HCT116 (cell line): Measurements from ENCODE around the gene DNHD1. TPM values are rescaled to one million over a fixed set of nuclear protein-coding genes. Genes with fewer than 3 reads are reported as not detected.

Experiments
- ATAC-seq: fragments of 200-7000 bp; cut with Tn5 transposase; 2 replicates; pipeline ENCODE4 v1.9.1; 2020; ENCODE audit warnings: mild to moderate bottlenecking, moderate library complexity
- BruUV-seq: library from RNA; stranded (reverse); fragments of 400-500 nt; replicated peaks from 2 replicates; lab custom pipeline; 2021; lab: Mats Ljungman, UMichigan
- CTCF ChIA-PET: fragments of 300-600 bp; sonication (Branson Sonifier 250); formaldehyde crosslinking; loops from one replicate; lab custom pipeline; 2021; ENCODE audit warnings: antibody characterized with exemption; lab: Charles Lee
- POLR2A ChIA-PET: fragments of 300-600, 350-600 bp; sonication (Branson Sonifier 250); formaldehyde crosslinking; loops from one replicate; lab custom pipeline; 2021; ENCODE audit warnings: antibody characterized with exemption; lab: Charles Lee
- RAD21 ChIA-PET, 2 experiments: fragments of 300-600 bp; sonication (Branson Sonifier 250); formaldehyde crosslinking; loops; one replicate each; lab custom pipeline; 2023; ENCODE audit warnings: low total read pairs in 2 of 2; ENCODE audit not compliant: uncharacterized antibody in 2 of 2, unreplicated experiment in 2 of 2, low non-redundant PET in 1 of 2; lab: Charles Lee
- DNase-seq: peaks from one replicate; pipeline ENCODE4 v3.0.0-alpha.2; 2010; ENCODE audit warnings: low read depth, low spot score
- H2AFZ ChIP-seq: fragments of 200-600 bp; shearing (Covaris generic), sonication (generic); 2 replicates; pipeline ENCODE4 v1.6.1; 2017; ENCODE audit warnings: low read depth, mixed run types, mixed read lengths, antibody characterized with exemption, low read length; ENCODE audit not compliant: poor library complexity, severe bottlenecking
- H3K27ac ChIP-seq: 2 replicates; pipeline ENCODE4 v1.5.1; 2012; ENCODE audit warnings: low read depth, low read length
- H3K27me3 ChIP-seq: fragments of 200-600 bp; sonication (generic); 2 replicates; pipeline ENCODE4 v1.6.1; 2016; ENCODE audit warnings: mixed run types, low read length, mixed read lengths; ENCODE audit not compliant: insufficient read depth
- H3K36me3 ChIP-seq, 2 experiments: fragments of 200-500 bp in 1 of 2; fragments of 200-600 bp in 1 of 2; sonication (Bioruptor generic) in 1 of 2; sonication (generic) in 1 of 2; 2 replicates each; pipeline versions ENCODE4 v1.5.1 to v1.6.1; 2014 to 2016; ENCODE audit warnings: low read length in 2 of 2, inconsistent platforms in 1 of 2, mixed read lengths in 1 of 2, mixed run types in 1 of 2; ENCODE audit not compliant: insufficient read depth in 2 of 2, control insufficient read depth in 1 of 2
- H3K4me1 ChIP-seq, 2 experiments: fragments of 200-600 bp in 1 of 2; sonication (generic) in 1 of 2; 2 replicates each; pipeline versions ENCODE4 v1.5.1 to v1.6.1; 2012 to 2017; ENCODE audit warnings: low read length in 2 of 2, inconsistent platforms in 1 of 2, mild to moderate bottlenecking in 1 of 2, mixed read lengths in 1 of 2, mixed run types in 1 of 2, moderate library complexity in 1 of 2; ENCODE audit not compliant: insufficient read depth in 2 of 2, control insufficient read depth in 1 of 2
- H3K4me2 ChIP-seq: fragments of 200-600 bp; sonication (generic); 2 replicates; pipeline ENCODE4 v1.6.1; 2017; ENCODE audit warnings: mixed run types, low read length, mixed read lengths
- H3K4me3 ChIP-seq, 2 experiments: fragments of 200-600 bp in 1 of 2; sonication (generic) in 1 of 2; replicated peaks in 1 of 2; 2 replicates each; pipeline ENCODE4 v1.5.1; 2011 to 2016; ENCODE audit warnings: low read length in 2 of 2, control low read depth in 1 of 2, low read depth in 1 of 2, mild to moderate bottlenecking in 1 of 2, mixed read lengths in 1 of 2, mixed run types in 1 of 2
- H3K79me2 ChIP-seq: fragments of 200-600 bp; sonication (generic); 2 replicates; pipeline ENCODE4 v1.6.1; 2017; ENCODE audit warnings: mild to moderate bottlenecking, mixed run types, low read length, moderate library complexity, mixed read lengths; ENCODE audit not compliant: insufficient read depth
- H3K9ac ChIP-seq: fragments of 200-600 bp; sonication (generic); 2 replicates; pipeline ENCODE4 v1.6.1; 2016; ENCODE audit warnings: low read length, mixed read lengths
- H3K9me2 ChIP-seq: fragments of 200-600 bp; sonication (generic), shearing (Covaris generic); 2 replicates; pipeline ENCODE4 v1.6.1; 2017; ENCODE audit warnings: mixed run types, mild to moderate bottlenecking, moderate library complexity; ENCODE audit not compliant: insufficient read depth
- H3K9me3 ChIP-seq, 2 experiments: fragments of 200-500 bp in 1 of 2; fragments of 200-600 bp in 1 of 2; sonication (Bioruptor generic) in 1 of 2; sonication (generic) in 1 of 2; 2 replicates each; pipeline ENCODE4 v1.6.1; 2014 to 2017; ENCODE audit warnings: low read length in 2 of 2, mixed read lengths in 2 of 2, inconsistent platforms in 1 of 2, low read depth in 1 of 2, mild to moderate bottlenecking in 1 of 2, mixed run types in 1 of 2, moderate library complexity in 1 of 2; ENCODE audit not compliant: control insufficient read depth in 1 of 2, insufficient read depth in 1 of 2
- H4K20me1 ChIP-seq: fragments of 200-600 bp; sonication (generic), shearing (Covaris generic); 2 replicates; pipeline ENCODE4 v1.6.1; 2017; ENCODE audit warnings: mixed run types, mild to moderate bottlenecking, moderate library complexity; ENCODE audit not compliant: insufficient read depth
- CTCF ChIP-seq, 3 experiments: fragments of 200-600 bp in 1 of 3; sonication (generic) in 1 of 3; IDR thresholded peaks in 2 of 3; conservative IDR thresholded peaks in 1 of 3; 2 replicates each; pipeline ENCODE4 v1.5.1; 2012 to 2017; ENCODE audit warnings: low read depth in 2 of 3, low read length in 2 of 3, antibody characterized with exemption in 1 of 3, borderline replicate concordance in 1 of 3, control low read depth in 1 of 3, mild to moderate bottlenecking in 1 of 3, mixed read lengths in 1 of 3, mixed run types in 1 of 3, moderate library complexity in 1 of 3; ENCODE audit not compliant: insufficient read depth in 1 of 3
- EGR1 ChIP-seq: IDR thresholded peaks from 2 replicates; pipeline ENCODE4 v1.6.1; 2012; ENCODE audit warnings: low read depth
- EZH2 ChIP-seq: fragments of 200-600 bp; sonication (generic); IDR thresholded peaks from 2 replicates; pipeline ENCODE4 v1.6.1; 2017; ENCODE audit warnings: antibody characterized with exemption, mixed run types
- EZH2phosphoT487 ChIP-seq: fragments of 200-600 bp; IDR thresholded peaks from 2 replicates; pipeline ENCODE4 v1.6.1; 2018; ENCODE audit warnings: antibody characterized with exemption, borderline replicate concordance
- JUND ChIP-seq: IDR thresholded peaks from 2 replicates; pipeline ENCODE4 v1.6.1; 2012
- POLR2A ChIP-seq: IDR thresholded peaks from 2 replicates; pipeline ENCODE4 v1.7.0; 2011; ENCODE audit warnings: borderline replicate concordance; ENCODE audit not compliant: insufficient read depth, insufficient read length; ENCODE audit errors: extremely low read depth
- REST ChIP-seq: IDR thresholded peaks from 2 replicates; pipeline ENCODE4 v1.6.1; 2012; ENCODE audit warnings: low read depth
- SIN3A ChIP-seq: IDR thresholded peaks from 2 replicates; pipeline ENCODE4 v1.6.1; 2012; ENCODE audit warnings: low read depth
- SP1 ChIP-seq: IDR thresholded peaks from 2 replicates; pipeline ENCODE4 v1.6.1; 2012; ENCODE audit warnings: low read depth
- ZFX ChIP-seq: fragments of 450-650 bp; IDR thresholded peaks from 2 replicates; pipeline ENCODE4 v1.6.1; 2017
- ZNF274 ChIP-seq: fragments of 200-500 bp; sonication (Bioruptor generic); IDR thresholded peaks from 2 replicates; pipeline ENCODE4 v1.6.1; 2014; ENCODE audit warnings: mild to moderate bottlenecking, low read depth, low read length, inconsistent platforms
- intact Hi-C: fragments of 100-400 bp; cut with micrococcal nuclease; formaldehyde crosslinking; loops from 2 replicates; pipeline ENCODE4 v1.10.0; 2022
- total RNA-seq: library from RNA; stranded (reverse); gene quantifications from one replicate; pipeline ENCODE4 v1.2.1, GENCODE V29; 2021; ENCODE audit not compliant: unreplicated experiment
- TF ChIP-seq, protein P1 (sequence below): IDR thresholded peaks from 2 replicates; pipeline ENCODE4 v1.6.1; 2012

The DNHD1 gene
- total RNA-seq, 1 experiment from 2014 or later: 8.0 TPM

DNA sequence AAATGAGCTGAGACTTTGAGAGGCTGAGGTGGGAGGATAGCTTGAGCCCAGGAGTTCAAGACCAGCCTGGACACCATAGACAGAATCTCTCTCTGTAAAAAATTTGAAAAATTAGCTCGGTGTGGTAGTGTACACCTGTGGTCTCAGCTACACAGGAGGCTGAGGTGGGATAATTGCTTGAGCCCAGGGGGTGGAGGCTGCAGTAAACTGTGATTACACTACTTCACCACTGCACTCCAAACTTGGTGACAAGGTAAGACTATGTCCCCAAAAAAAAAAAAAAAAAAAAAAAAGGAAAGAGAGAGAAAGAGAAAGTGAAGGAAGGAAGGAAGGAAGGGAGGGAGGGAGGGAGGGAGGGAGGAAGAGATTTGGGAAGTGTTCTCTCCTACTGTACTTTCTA is 81.1 kb downstream of the DNHD1 start (continued):
- TF ChIP-seq CTCF (IDR thresholded peaks at IDR 0.05 in 2 of 3, conservative IDR thresholded peaks at IDR 0.05 in 1 of 3; ENCODE audit: borderline replicate concordance in 1 of 3, insufficient read depth in 1 of 3, low read depth in 2 of 3, low read length in 2 of 3) (no peak), ZFX (no peak), EZH2 (no peak), SP1 (no peak), POLR2A (no peak), SIN3A (no peak)
- TF ChIP-seq, protein P1, sequence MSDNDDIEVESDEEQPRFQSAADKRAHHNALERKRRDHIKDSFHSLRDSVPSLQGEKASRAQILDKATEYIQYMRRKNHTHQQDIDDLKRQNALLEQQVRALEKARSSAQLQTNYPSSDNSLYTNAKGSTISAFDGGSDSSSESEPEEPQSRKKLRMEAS: no peak

DNA sequence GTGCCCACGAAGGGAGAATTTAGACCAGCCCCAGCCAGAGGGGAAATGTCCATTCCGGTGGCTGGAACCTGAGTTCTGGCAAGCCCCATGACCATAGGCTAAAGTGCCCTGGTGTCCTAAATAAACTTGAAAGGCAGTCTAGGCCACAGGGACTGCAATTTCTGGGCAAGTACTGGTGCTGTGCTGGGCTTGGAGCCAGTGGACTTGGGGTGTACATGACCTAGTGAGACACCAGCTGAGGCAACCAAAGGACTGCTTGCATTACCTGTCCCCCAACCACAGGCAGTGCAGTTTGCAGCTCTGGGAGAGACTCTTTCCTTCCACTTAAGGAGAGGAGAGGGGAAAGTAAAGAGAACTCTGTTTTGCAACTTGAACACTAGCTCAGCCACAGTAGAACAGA is 82.6 kb downstream of the DNHD1 start:
- ATAC-seq (no peak), DNase-seq (no peak)
- BruUV-seq: no TSS peak
- Histone ChIP-seq H4K20me1 (no peaks in the 10 kb centered on the region), H2AFZ (no peak overlapping the region), H3K36me3 (no peaks in the 10 kb centered on the region), H3K27me3 (no peaks in the 10 kb centered on the region), H3K4me1 (no peaks in the 10 kb centered on the region), H3K4me2 (no peak overlapping the region), H3K9ac (no peak overlapping the region), H3K9me3 (peaks cover 4 to 13% of the 10 kb centered on the region in 2 experiments; a peak in 1 of 4 replicates)
- ChIA-PET RAD21 (no interaction called here), CTCF (no interaction called here)
- TF ChIP-seq JUND: no peak
- no peak for TF ChIP-seq ZNF274
- no peak for TF ChIP-seq EZH2phosphoT487
- no peak for TF ChIP-seq EZH2
- TF ChIP-seq SIN3A: no peak
- TF ChIP-seq POLR2A: no peak
- TF ChIP-seq ZFX: no peak
- TF ChIP-seq REST: no peak
- TF ChIP-seq EGR1: no peak
- TF ChIP-seq, all 23 proteins: peak for 0
- Histone ChIP-seq H3K79me2 (peaks cover 9% of the 10 kb centered on the region; the same call in 1 of the 2 replicates), H3K4me3 (no peak overlapping the region), H3K27ac (no peak overlapping the region), H3K9me2 (no peaks in the 10 kb centered on the region)
- intact Hi-C loops: no loop called here
- POLR2A ChIA-PET: no interaction called here
